Measurements from ENCODE around the gene CDT1. TPM values are rescaled to one million over a fixed set of nuclear protein-coding genes. Genes with fewer than 3 reads are reported as not detected.

CDT1 gene
- total and polyA plus RNA-seq, 10 of the 15 experiments (the other 5 are each of a cell fraction or from before 2014, with no cell fraction given): 0.50 to 87.6 (median 8.8) TPM

- WGBS (ENCODE audit: insufficient coverage, insufficient replicate concordance, low lambda C conversion rate, missing lambda C conversion rate): 74% methylated on average over 13 of the region's 13 CpGs
- RAD21 ChIA-PET (ENCODE audit: unreplicated experiment): interaction anchor here (0.8 kb wide), 1 partner anchor 9 kb away, joined by 3 read pairs; no protein-coding TSS in a partner anchor
- SMC1A ChIA-PET (ENCODE audit: uncharacterized antibody, unreplicated experiment): no interaction called here
- TF ChIP-seq MTA3 (IDR thresholded peaks at IDR 0.05; ENCODE audit: borderline replicate concordance, low read length) (no peak), POLR2A (IDR thresholded peaks at IDR 0.05; ENCODE audit: low read depth, low read length) (no peak), IKZF1 (conservative IDR thresholded peaks at IDR 0.05) (no peak), CEBPB (IDR thresholded peaks at IDR 0.05; ENCODE audit: borderline replicate concordance in 1 of 2, low read depth in 2 of 2, low read length in 2 of 2) (no peak), NFYA (IDR thresholded peaks at IDR 0.05; ENCODE audit: borderline replicate concordance, low read depth, low read length) (no peak), WRNIP1 (IDR thresholded peaks at IDR 0.05; ENCODE audit: borderline replicate concordance, low read depth, low read length) (no peak), CHD2 (IDR thresholded peaks at IDR 0.05; ENCODE audit: borderline replicate concordance, low read depth, low read length) (no peak), POLR2AphosphoS2 (IDR thresholded peaks at IDR 0.05; ENCODE audit: low read depth, low read length) (no peak), SREBF2 (IDR thresholded peaks at IDR 0.05; ENCODE audit: low read length) (no peak), FOXM1 (IDR thresholded peaks at IDR 0.05; ENCODE audit: low read depth, low read length) (no peak), SUPT20H (IDR thresholded peaks at IDR 0.05; ENCODE audit: borderline replicate concordance, control insufficient read depth, low read depth, low read length) (no peak), NBN (IDR thresholded peaks at IDR 0.05) (no peak), ZNF687 (IDR thresholded peaks at IDR 0.05) (no peak), CHD1 (IDR thresholded peaks at IDR 0.05; ENCODE audit: low read depth, low read length) (no peak), MXI1 (IDR thresholded peaks at IDR 0.05; ENCODE audit: low read depth, low read length) (no peak), IRF3 (IDR thresholded peaks at IDR 0.05) (no peak), PRDM15 (CRISPR knock-in tag; IDR thresholded peaks at IDR 0.05) (no peak), ZNF274 (IDR thresholded peaks at IDR 0.05; ENCODE audit: insufficient read depth, insufficient read length) (no peak)
Measured at GRCh38 chr16:88792078-88792550, 11.5 kb upstream of the CDT1 start.

More at GRCh38 chr16:88792078-88792550, 11.5 kb upstream of the CDT1 start:
- no TSS peak for BruUV-seq (replicated peaks)
- ATAC-seq: no peak
- intact Hi-C loops (cut with micrococcal nuclease; ENCODE audit: unreplicated experiment) (no loop called here), in situ Hi-C loops (cut with MboI) (no loop called here)
- no peak for FAIRE-seq
- POLR2A ChIA-PET: no interaction called here
- DNase-seq (ENCODE audit: low read depth, low spot score): no peak
- Histone ChIP-seq H3K4me1 (ENCODE audit: control insufficient read depth, insufficient read depth, low read length) (peaks cover 20% of the 10 kb centered on the region), H3K36me3 (ENCODE audit: control insufficient read depth in 2 of 2, insufficient read depth in 2 of 2, low read length in 1 of 2) (no peaks in the 10 kb centered on the region; a peak in 1 of 4 replicates), H3K9me3 (replicated peaks; ENCODE audit: control insufficient read depth, insufficient read depth, low read length) (no peaks in the 10 kb centered on the region), H3K27ac (ENCODE audit: control insufficient read depth, insufficient read depth) (no peak overlapping the region), H4K20me1 (ENCODE audit: control insufficient read depth, insufficient read depth) (no peaks in the 10 kb centered on the region), H3K9ac (ENCODE audit: control insufficient read depth, insufficient read depth, low read length) (no peak overlapping the region), H3K4me2 (ENCODE audit: control insufficient read depth, insufficient read depth) (no peak overlapping the region), H2AFZ (ENCODE audit: control insufficient read depth, low read depth, low read length) (no peak overlapping the region), H3K4me3 (no peak overlapping the region), H3K27me3 (replicated peaks in 1 of 2; ENCODE audit: control insufficient read depth in 2 of 2, insufficient read depth in 2 of 2, low read length in 1 of 2) (no peaks in the 10 kb centered on the region), H3K79me2 (ENCODE audit: control insufficient read depth, insufficient read depth, low read length) (no peaks in the 10 kb centered on the region; the same call in 1 of the 2 replicates)
- CTCF ChIA-PET: interaction anchor here (1.7 kb wide), 1 partner anchor 12 kb away, joined by 6 read pairs; no protein-coding TSS in a partner anchor
